Left ventricle myocardium superior (tissue), 1 donor: ENCODE measurements around the gene LASP1NB.
"Not testable (repeated sequence)": the region's sequence is repeated elsewhere in the genome, so short reads cannot be mapped to it uniquely, and the experiment has no call there.

Experiments used
- ATAC-seq: fragments of 200-7000 bp; cut with Tn5 transposase; one replicate; pipeline ENCODE4 v1.9.1; 2020; ENCODE audit warnings: mild to moderate bottlenecking, moderate library complexity
- DNase-seq: peaks from one replicate; pipeline ENCODE4 v3.0.0-alpha.2; 2020
- intact Hi-C: fragments of 100-400 bp; cut with micrococcal nuclease; formaldehyde crosslinking; loops from one replicate; pipeline ENCODE4 v1.11.0; 2022
- donor health status: DM: no; HTN: yes; CAD: no; lungs with severe emphysema.

Gene LASP1NB

GRCh38 chr17:38894276-38894675 is 31.1 kb upstream of the LASP1NB start:
- no peak for ATAC-seq
- DNase-seq: no peak
- intact Hi-C loops: no loop called here

- peak; percentile 68 for DNase-seq
- intact Hi-C loops: no loop called here
- ATAC-seq: peak; percentile 6
Measured at GRCh38 chr17:38896346-38896954, 29.0 kb upstream of the LASP1NB start.

GRCh38 chr17:38897176-38897575 is 28.2 kb upstream of the LASP1NB start:
- ATAC-seq (peak; percentile 75), DNase-seq (peak; percentile 92)
- intact Hi-C loops: no loop called here

GRCh38 chr17:38897671-38898290 is 27.6 kb upstream of the LASP1NB start:
- ATAC-seq (peak; percentile 3), DNase-seq (peak; percentile 62)
- intact Hi-C loops: no loop called here

GRCh38 chr17:38898291-38898679 is 27.1 kb upstream of the LASP1NB start:
- ATAC-seq (no peak), DNase-seq (no peak)
- intact Hi-C loops: no loop called here

GRCh38 chr17:38898812-38899348 is 26.5 kb upstream of the LASP1NB start:
- DNase-seq: peak; percentile 60
- intact Hi-C loops: no loop called here
- no peak for ATAC-seq

GRCh38 chr17:38899421-38899820 is 26.0 kb upstream of the LASP1NB start:
- ATAC-seq: no peak
- intact Hi-C loops: no loop called here
- DNase-seq: no peak

GRCh38 chr17:38900978-38901656 is 24.3 kb upstream of the LASP1NB start:
- ATAC-seq (peak; percentile 65), DNase-seq (no peak)
- intact Hi-C loops: no loop called here

- intact Hi-C loops: no loop called here
- no peak for DNase-seq
- no peak for ATAC-seq
Measured at GRCh38 chr17:38903404-38903803, 22.0 kb upstream of the LASP1NB start.

GRCh38 chr17:38904892-38905291 is 20.5 kb upstream of the LASP1NB start:
- intact Hi-C loops: no loop called here
- no peak for DNase-seq
- no peak for ATAC-seq

GRCh38 chr17:38905375-38905774 is 20.0 kb upstream of the LASP1NB start:
- ATAC-seq (no peak), DNase-seq (no peak)
- intact Hi-C loops: no loop called here

- DNase-seq (no peak), ATAC-seq (peak; percentile 27)
- intact Hi-C loops: no loop called here
Measured at GRCh38 chr17:38906460-38907228, 18.8 kb upstream of the LASP1NB start.

- intact Hi-C loops: no loop called here
- DNase-seq (no peak), ATAC-seq (no peak)
Measured at GRCh38 chr17:38907930-38908675, 17.3 kb upstream of the LASP1NB start.

- no peak for DNase-seq
- intact Hi-C loops: no loop called here
- ATAC-seq: peak; percentile 7
Measured at GRCh38 chr17:38908676-38909181, 16.7 kb upstream of the LASP1NB start.

GRCh38 chr17:38910325-38910724 is 15.1 kb upstream of the LASP1NB start:
- intact Hi-C loops: no loop called here
- no peak for DNase-seq

GRCh38 chr17:38911081-38911730 is 14.2 kb upstream of the LASP1NB start:
- no peak for ATAC-seq
- DNase-seq: no peak
- intact Hi-C loops: no loop called here

More at GRCh38 chr17:38910325-38910724, 15.1 kb upstream of the LASP1NB start:
- no peak for ATAC-seq

- ATAC-seq, DNase-seq: not testable (repeated sequence)
Measured at GRCh38 chr17:38911731-38912081, 13.7 kb upstream of the LASP1NB start.

GRCh38 chr17:38912221-38912813 is 13.1 kb upstream of the LASP1NB start:
- ATAC-seq (peak; percentile 70), DNase-seq (peak; percentile 81)
- intact Hi-C loops: no loop called here

More at GRCh38 chr17:38911731-38912081, 13.7 kb upstream of the LASP1NB start:
- intact Hi-C loops: not testable (repeated sequence)
